ENCODE data around the gene MAK.

- TF ChIP-seq POLR2A (IDR thresholded peaks at IDR 0.05; ENCODE audit: low read depth, low read length): no peak
- no peak for TF ChIP-seq TAF1 (IDR thresholded peaks at IDR 0.05; ENCODE audit: borderline replicate concordance, low read depth, low read length)
- no peak for TF ChIP-seq POLR2AphosphoS5 (IDR thresholded peaks at IDR 0.05; ENCODE audit: low read depth, low read length)
Observed at GRCh38 chr6:10857259-10857658, 18.9 kb upstream of the MAK start.
